NCI-H1092 (cell line): ENCODE data around the gene HDGF.
A peak's percentile ranks its signal among the peaks of the same experiment; 100 is the strongest.

Experiments used
- DNase-seq: peaks from one replicate; lab custom pipeline; 2025; lab: John Stamatoyannopoulos, UW

The HDGF gene

DNA sequence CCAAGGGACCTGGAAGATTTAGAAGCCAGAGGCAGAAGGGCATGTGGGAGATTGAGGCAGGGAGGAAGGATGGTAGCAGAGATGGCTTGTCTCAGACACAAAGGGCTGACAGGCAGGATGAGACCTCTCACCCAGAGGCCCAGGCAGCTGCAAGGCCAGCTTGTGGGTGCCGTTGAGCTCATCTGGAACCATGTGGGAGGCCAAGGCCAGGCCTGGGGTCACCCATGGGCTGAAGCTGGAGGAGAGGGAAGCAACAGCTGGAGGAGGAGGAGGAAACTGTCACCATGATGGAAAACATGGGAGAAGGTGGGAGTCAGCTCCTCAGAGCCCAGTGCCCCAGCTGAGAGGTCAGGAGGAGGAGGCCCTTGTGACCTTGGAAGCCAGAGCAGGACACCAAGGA is 52.5 kb downstream of the HDGF start:
- no peak for DNase-seq

DNA sequence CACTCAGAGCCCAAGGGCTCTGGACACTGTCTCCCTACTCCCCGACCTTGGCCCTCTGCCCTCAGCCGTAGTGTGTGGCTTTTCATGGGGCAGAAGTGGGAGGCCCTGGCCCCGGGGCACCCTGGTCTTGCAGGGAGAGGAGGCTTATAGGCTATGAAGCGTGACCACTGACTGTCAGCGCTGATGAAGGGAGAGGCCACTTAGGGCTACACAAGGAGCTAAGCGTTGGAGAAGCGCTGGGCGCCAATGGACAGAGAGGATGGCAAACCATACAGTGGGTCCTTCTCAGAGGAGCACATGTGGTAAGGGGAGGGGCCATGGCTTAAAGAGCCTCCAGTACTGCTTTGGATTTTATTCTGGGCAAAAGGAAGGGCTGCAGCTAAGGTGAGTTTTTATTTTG is 54.0 kb downstream of the HDGF start:
- peak; percentile 57 for DNase-seq

GRCh38 chr1:156696755-156697154 is 54.7 kb downstream of the HDGF start:
- DNase-seq, result no peak

GRCh38 chr1:156694690-156694962 is 56.8 kb downstream of the HDGF start:
- no peak for DNase-seq

DNA sequence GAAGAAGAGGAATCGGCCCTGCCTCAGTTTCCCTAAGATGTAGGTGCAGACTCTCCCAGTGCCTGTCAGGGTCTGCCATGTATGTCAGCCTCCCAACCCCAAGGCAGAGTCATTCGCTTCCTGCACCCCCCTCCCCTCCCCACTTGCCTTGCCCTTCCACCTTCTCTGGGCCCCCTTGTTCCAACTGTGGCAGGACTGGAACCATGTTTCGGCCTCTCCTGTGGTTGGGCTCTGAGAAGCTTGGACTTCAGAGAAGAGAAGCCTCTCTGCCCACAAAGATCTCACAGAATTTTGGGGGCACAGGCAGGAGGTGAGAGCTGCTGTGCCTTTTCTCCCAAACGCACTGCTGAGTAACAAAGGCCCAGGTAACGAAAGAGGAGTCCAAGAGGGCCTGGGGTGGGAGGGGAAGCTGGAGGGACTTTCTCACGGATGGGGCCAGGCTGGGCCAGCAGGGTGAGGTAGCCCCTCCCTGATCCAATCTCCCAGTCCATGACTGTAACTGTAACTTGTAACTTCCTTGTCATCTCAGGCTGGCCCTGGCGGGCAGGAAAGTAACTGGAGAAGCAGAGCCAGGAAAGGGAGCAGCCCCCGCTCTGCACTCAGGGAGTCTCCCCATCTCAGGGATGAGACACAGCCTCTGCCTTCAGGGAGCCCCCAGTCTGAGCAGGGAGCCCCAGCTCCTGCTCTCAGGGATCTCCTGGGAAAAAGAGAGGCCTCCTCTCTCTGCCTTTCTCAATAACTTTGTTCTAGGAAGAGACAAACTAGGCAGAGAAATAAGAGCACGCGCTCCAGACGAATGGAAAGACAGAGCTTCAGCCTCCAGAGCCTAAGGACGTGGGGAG is 57.4 kb downstream of the HDGF start:
- DNase-seq, result no peak

DNA sequence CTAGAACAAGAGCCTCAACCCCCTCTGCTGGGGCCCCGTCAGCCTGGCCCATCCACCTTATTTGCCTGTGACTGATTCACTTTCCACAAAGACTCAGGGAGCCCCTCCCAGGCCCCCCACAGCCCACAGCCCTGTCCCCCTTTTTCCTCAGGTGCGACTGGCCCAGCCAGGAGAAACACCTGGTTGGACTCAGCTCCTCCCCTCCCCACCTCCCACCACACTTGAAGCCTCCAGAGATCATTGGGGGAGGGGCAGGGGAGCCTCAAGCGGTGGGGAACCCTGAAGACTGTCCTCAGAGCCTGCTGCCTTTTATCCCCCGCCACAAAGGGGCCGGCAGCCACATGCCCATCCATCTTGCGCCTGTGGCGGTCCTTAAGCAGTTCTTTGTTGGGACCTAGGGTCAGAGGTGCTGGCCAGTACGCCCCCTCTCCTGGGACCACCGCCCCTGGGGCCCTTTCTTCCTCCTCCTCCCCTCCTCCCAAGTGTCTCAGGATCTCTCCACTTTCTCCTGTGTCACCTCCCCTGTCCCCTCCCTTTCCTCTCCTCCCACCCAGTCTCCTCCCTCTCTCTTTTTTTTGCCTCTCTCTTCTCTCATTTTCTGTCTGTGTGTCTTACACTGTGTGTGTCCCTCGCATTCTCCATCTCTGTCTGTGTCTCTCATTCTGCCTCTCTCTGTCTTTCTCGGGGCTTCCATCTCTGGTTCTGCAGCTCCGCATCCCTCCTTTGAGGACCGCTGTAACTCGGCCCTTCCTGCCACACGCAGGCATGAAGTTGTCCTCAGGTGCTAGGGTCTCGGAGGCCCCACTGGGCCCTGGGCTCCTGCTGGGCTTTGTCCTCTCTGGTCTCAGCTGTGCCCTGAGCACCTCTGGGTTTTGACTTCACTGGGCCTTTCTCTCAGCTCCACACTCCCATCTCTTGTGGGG is 58.3 kb downstream of the HDGF start:
- DNase-seq, result no peak

DNA sequence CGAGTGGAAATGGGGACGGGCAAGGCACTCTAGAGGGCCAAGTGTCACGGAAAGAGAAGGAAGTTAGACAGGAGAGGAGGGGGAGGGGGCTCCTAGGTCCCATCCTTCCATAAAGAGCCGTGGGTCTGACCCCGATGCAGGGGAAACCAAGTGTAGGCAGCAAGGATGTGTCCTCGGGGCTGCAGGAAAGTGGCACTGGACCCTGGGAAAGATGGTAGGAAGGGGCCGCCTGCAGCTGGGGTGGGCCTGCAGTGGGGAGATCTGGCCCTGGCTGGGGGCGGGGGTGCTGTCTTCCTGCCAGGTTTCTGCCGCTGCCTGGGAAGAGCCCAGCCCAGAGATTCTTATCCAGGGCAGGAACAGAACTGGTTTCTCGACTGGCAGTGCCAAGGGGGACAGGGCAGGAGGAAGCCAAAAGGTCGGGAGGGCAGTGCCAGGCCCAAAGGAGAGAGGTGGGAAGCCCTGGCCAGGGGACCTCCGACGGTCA is 59.0 kb downstream of the HDGF start:
- no peak for DNase-seq
